ENCODE data around the gene KRTAP5-5.

Gene KRTAP5-5

DNA sequence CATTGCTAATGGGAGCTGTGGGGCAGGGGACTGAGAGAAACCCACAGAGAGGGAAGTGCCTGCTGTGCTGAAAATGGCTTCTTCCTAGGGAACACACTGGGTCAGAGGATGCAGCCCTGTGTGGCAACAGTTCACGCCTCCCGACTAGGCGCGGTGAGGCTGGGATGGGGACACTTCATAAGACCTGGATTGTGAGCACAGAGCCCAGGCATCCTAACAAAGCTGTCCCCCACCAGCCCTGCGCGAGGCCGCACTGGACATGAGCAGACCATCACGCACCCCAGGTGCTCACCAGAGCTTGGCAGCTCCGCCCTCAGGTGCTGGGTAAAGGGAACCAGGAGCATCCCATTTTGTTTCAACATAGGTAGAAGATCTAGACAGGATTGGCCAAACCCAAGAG, 5.9 kb upstream of the KRTAP5-5 start:
- TF ChIP-seq FOXP2 (optimal IDR thresholded peaks at IDR 0.05; ENCODE audit: borderline replicate concordance, extremely low read depth, extremely low read length, insufficient read depth), result no peak
- TF ChIP-seq, protein P1, sequence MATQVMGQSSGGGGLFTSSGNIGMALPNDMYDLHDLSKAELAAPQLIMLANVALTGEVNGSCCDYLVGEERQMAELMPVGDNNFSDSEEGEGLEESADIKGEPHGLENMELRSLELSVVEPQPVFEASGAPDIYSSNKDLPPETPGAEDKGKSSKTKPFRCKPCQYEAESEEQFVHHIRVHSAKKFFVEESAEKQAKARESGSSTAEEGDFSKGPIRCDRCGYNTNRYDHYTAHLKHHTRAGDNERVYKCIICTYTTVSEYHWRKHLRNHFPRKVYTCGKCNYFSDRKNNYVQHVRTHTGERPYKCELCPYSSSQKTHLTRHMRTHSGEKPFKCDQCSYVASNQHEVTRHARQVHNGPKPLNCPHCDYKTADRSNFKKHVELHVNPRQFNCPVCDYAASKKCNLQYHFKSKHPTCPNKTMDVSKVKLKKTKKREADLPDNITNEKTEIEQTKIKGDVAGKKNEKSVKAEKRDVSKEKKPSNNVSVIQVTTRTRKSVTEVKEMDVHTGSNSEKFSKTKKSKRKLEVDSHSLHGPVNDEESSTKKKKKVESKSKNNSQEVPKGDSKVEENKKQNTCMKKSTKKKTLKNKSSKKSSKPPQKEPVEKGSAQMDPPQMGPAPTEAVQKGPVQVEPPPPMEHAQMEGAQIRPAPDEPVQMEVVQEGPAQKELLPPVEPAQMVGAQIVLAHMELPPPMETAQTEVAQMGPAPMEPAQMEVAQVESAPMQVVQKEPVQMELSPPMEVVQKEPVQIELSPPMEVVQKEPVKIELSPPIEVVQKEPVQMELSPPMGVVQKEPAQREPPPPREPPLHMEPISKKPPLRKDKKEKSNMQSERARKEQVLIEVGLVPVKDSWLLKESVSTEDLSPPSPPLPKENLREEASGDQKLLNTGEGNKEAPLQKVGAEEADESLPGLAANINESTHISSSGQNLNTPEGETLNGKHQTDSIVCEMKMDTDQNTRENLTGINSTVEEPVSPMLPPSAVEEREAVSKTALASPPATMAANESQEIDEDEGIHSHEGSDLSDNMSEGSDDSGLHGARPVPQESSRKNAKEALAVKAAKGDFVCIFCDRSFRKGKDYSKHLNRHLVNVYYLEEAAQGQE (IDR thresholded peaks at IDR 0.05; ENCODE audit: insufficient read depth in 1 of 2, low read depth in 2 of 2, low read length in 2 of 2), result no peak
- no peak for TF ChIP-seq SIN3A (IDR thresholded peaks at IDR 0.05; ENCODE audit: borderline replicate concordance, insufficient read depth, low read length)
- TF ChIP-seq TAF1 (IDR thresholded peaks at IDR 0.05; ENCODE audit: borderline replicate concordance, insufficient read depth, low read length), result no peak
- no peak for TF ChIP-seq POLR2AphosphoS5 (IDR thresholded peaks at IDR 0.05; ENCODE audit: low read depth, low read length)

DNA sequence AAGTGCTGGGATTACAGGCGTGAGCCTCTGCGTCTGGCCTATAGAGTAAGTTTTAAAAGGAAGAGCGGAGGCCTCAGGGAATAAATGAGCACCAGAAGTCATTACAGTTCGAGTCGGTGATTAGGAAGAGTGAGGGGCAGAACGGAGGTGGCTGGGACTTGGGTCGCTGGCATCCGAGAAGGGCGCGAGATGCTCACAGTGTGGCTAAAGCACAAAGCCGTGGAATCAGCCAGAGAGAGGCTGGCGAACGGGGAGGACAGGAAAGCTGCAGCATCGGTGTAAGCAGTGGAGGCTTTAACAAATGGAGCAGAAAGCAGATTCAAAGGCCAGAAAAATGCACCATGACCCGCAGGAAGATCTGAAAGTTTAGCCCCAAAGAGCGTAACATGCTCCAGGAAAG, 5.0 kb upstream of the KRTAP5-5 start:
- no peak for TF ChIP-seq SIN3A (IDR thresholded peaks at IDR 0.05; ENCODE audit: borderline replicate concordance, insufficient read depth, low read length)
- TF ChIP-seq, protein P1 (IDR thresholded peaks at IDR 0.05; ENCODE audit: insufficient read depth in 1 of 2, low read depth in 2 of 2, low read length in 2 of 2), result no peak
- TF ChIP-seq FOXP2 (optimal IDR thresholded peaks at IDR 0.05; ENCODE audit: borderline replicate concordance, extremely low read depth, extremely low read length, insufficient read depth), result no peak
- TF ChIP-seq TAF1 (IDR thresholded peaks at IDR 0.05; ENCODE audit: borderline replicate concordance, insufficient read depth, low read length), result no peak
- no peak for TF ChIP-seq POLR2AphosphoS5 (IDR thresholded peaks at IDR 0.05; ENCODE audit: low read depth, low read length)

GRCh38 chr11:1625541-1625940, 4.0 kb upstream of the KRTAP5-5 start:
- TF ChIP-seq FOXP2 (optimal IDR thresholded peaks at IDR 0.05; ENCODE audit: borderline replicate concordance, extremely low read depth, extremely low read length, insufficient read depth) (no peak), TAF1 (IDR thresholded peaks at IDR 0.05; ENCODE audit: borderline replicate concordance, insufficient read depth, low read length) (no peak), POLR2AphosphoS5 (IDR thresholded peaks at IDR 0.05; ENCODE audit: low read depth, low read length) (no peak), SIN3A (IDR thresholded peaks at IDR 0.05; ENCODE audit: borderline replicate concordance, insufficient read depth, low read length) (no peak)
- TF ChIP-seq, protein P1 (IDR thresholded peaks at IDR 0.05; ENCODE audit: insufficient read depth in 1 of 2, low read depth in 2 of 2, low read length in 2 of 2), result no peak

DNA sequence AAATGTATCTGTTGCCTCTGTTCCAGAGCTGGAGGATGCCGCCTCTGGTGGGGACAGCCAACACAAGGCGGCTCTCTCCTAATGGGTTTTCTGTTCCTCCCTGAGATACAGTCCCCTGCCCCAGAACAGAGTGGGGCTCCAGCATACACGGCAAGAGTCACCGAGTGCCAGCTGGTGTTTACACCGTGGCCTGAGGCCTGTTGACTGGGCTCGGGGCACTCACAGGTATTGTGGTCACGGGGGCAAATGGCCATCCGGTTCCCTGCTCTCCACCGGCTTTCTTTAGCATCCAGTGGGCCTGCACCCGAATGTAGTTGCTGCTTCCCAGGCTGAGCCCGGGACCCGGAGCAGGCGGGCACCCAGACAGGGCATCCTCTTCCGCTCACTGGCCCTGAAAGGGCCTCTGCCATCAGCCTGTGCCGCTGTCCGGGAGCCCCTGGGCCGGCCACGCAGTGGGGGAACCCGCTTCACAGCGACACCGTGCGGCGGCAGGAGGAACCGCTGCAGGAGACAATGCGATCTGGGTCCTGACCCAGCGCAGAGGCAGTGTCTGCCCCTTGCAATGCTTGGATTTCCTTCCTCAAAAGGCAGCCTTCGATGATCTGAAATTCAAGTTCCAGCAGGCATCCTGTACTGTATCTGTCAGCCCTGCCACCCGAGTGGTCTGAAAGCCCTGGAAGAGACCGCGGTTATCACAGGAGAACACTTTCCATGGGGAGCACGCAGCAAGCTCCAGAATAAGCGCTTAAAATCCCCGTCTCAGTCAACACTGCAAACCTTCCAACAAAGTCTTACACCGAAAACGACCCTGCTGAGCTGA, 859 bp upstream of the KRTAP5-5 start:
- TF ChIP-seq FOXP2 (optimal IDR thresholded peaks at IDR 0.05; ENCODE audit: borderline replicate concordance, extremely low read depth, extremely low read length, insufficient read depth) (peak; percentile 64), SIN3A (IDR thresholded peaks at IDR 0.05; ENCODE audit: borderline replicate concordance, insufficient read depth, low read length) (no peak), TAF1 (IDR thresholded peaks at IDR 0.05; ENCODE audit: borderline replicate concordance, insufficient read depth, low read length) (no peak), POLR2AphosphoS5 (IDR thresholded peaks at IDR 0.05; ENCODE audit: low read depth, low read length) (no peak)
- TF ChIP-seq, protein P1 (IDR thresholded peaks at IDR 0.05; ENCODE audit: insufficient read depth in 1 of 2, low read depth in 2 of 2, low read length in 2 of 2), result 0 out of 4 replicates have a peak, but pooled peaks of 1 of the 2 experiments have one; percentile 28

Measured in PFSK-1 (cell line).